Adrenal gland (tissue), 12 donors: Measurements from ENCODE around the gene NOL6. TPM values are rescaled to one million over a fixed set of nuclear protein-coding genes. Genes with fewer than 3 reads are reported as not detected.

ENCODE experiments used
- DNase-seq, 7 donors: peaks; one replicate each; pipeline ENCODE4 v3.0.0-alpha.2; 2019 to 2020
- H3K27ac ChIP-seq, 5 donors: fragments of 200-600 bp; sonication (generic) in 4 of 5; 1 replicate in 3 of 5; 2 replicates in 2 of 5; pipeline versions ENCODE4 v1.5.1 to v1.8.0; 2016 to 2020; ENCODE audit warnings: mild to moderate bottlenecking in 1 of 5
- H3K27me3 ChIP-seq: fragments of 200-600 bp; 2 replicates; pipeline ENCODE4 v1.8.0; 2021
- H3K36me3 ChIP-seq, 2 donors: fragments of 200-600 bp; replicated peaks in 1 of 2; 1 replicate in 1 of 2; 2 replicates in 1 of 2; pipeline versions ENCODE4 v1.5.1 to v1.8.0; 2018 to 2022
- H3K4me1 ChIP-seq, 2 donors: fragments of 200-600 bp; replicated peaks in 1 of 2; 1 replicate in 1 of 2; 2 replicates in 1 of 2; pipeline versions ENCODE4 v1.5.1 to v1.8.0; 2018 to 2021
- H3K4me3 ChIP-seq, 4 donors: fragments of 200-600 bp; sonication (generic) in 3 of 4; one replicate each; pipeline ENCODE4 v1.5.1; 2016 to 2018
- H3K9me3 ChIP-seq, 3 donors: fragments of 200-600 bp; sonication (generic) in 1 of 3; replicated peaks in 1 of 3; 1 replicate in 2 of 3; 2 replicates in 1 of 3; pipeline versions ENCODE4 v1.5.1 to v1.8.0; 2016 to 2021
- POLR2A ChIP-seq, 2 donors: fragments of 450-650 bp; IDR thresholded peaks; one replicate each; pipeline ENCODE4 v1.6.1; 2017; ENCODE audit warnings: antibody characterized with exemption in 2 of 2, mild to moderate bottlenecking in 2 of 2, moderate library complexity in 1 of 2
- WGBS, 4 donors: extraction: QIAGEN DNeasy Blood & Tissue Kit in 2 of 4; methylation state at CpG; one replicate each; pipeline versions ENCODE4 v1.1.5 to v1.1.7; 2013 to 2017; 5-methylcytosine and 5-hydroxymethylcytosine counted together
- intact Hi-C, 2 donors: fragments of 100-400 bp; cut with DNase I; formaldehyde crosslinking; loops; one replicate each; pipeline versions ENCODE4 v1.14.1 to v1.15.0; 2022 to 2023
- polyA plus RNA-seq, 3 donors: library from polyadenylated mRNA; stranded (reverse); fragments of 200-250 nt in 2 of 3; fragments of 350-450 nt in 1 of 3; fragmentation: Illumina TruSeq in 1 of 3; extraction: RNeasy Lipid Tissue Mini Kit (QIAGEN cat#74804) in 1 of 3; gene quantifications; one replicate each; pipeline ENCODE4 v1.2.3, GENCODE V29; 2013 to 2014
- total RNA-seq, 9 donors: library from RNA; depleted of rRNA in 4 of 9; stranded (reverse); fragments of >200 nt in 4 of 9; fragments of 120-200 nt in 1 of 9; fragmentation: NEBNext Ultra II Directional in 1 of 9; extraction: Animal tissue kit (Norgen Biotek cat#: 25700) in 1 of 9; gene quantifications; one replicate each; pipeline versions ENCODE4 v1.1.0 to v1.2.4, GENCODE V29; 2013 to 2023
- TF ChIP-seq, protein P1 (sequence below), 6 experiments: fragments of 450-650 bp in 4 of 6; fragments of 200-600 bp in 2 of 6; sonication (generic) in 1 of 6; IDR thresholded peaks; 1 replicate in 5 of 6; 2 replicates in 1 of 6; pipeline versions ENCODE4 v1.5.1 to v1.8.0; 2016 to 2021; ENCODE audit warnings: antibody characterized with exemption in 6 of 6, mild to moderate bottlenecking in 2 of 6, moderate library complexity in 1 of 6
- donor health status: healthy with polysubstance abuse.
- donor health status: Bipolar disorder and iron deficiency.
- donor health status: DM: yes; HTN: yes; CAD: no.
- donor health status: DM: no; HTN: no; CAD: no.
- donor health status: DM: no; HTN: no; CAD: no.
- donor health status: DM: yes; HTN: yes; CAD: no.

NOL6 gene
- total and polyA plus RNA-seq, 12 donors: 17.0 to 45.7 (median 28.9) TPM

DNA sequence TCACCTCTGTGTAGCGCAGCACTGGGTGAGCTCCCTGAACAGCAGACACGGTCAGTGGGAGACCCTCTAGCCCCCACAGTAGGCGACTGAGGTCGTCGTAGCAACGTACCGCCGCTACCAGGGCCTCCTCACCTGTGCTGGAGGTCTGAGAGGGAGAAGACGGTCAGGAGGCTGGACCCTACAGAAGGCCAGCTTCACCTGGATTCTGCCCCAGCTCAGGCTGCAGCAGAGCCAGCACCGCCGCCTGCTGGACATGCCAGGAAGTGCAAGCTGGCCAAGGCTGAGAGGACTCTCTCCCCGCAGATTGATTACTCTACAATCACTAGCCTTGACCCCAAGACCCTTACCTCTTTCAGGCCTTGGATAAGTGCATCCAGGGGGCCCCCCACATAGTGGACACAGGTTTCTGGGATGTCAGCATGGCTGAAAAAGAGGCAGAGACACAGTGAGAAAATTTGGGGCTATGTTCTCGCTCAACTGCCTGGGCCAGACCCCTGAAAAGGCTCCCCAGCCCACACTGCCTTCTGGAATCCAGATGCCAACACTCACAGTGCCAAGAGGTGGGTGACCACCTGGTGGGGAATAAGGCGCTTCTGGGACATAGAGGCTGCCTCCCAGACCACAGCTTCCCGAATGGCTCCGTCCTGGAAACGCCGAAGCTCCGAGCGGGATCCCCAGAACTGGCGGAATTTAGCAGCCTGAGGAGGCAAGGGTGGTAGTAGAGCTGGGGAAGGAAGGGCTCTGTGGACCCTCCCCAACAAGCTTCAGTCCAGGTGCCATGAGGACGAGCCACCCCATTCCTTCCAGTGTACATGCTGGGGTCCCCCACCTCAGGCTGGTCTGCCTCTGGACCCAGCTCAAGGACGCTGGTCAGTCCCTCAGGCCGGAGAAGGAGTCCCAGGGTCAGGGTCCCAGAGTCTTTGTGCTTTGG is 6.9 kb downstream of the NOL6 start:
- Histone ChIP-seq H3K27me3 (no peaks in the 10 kb centered on the region), H3K4me1 (no peaks in the 10 kb centered on the region), H3K4me3 (no peak overlapping the region), H3K27ac (no peak overlapping the region), H3K9me3 (no peaks in the 10 kb centered on the region), H3K36me3 (peaks cover 0 to 100% of the 10 kb centered on the region in 2 donors)
- TF ChIP-seq POLR2A (IDR thresholded peaks at IDR 0.05): no peak
- TF ChIP-seq, protein P1, sequence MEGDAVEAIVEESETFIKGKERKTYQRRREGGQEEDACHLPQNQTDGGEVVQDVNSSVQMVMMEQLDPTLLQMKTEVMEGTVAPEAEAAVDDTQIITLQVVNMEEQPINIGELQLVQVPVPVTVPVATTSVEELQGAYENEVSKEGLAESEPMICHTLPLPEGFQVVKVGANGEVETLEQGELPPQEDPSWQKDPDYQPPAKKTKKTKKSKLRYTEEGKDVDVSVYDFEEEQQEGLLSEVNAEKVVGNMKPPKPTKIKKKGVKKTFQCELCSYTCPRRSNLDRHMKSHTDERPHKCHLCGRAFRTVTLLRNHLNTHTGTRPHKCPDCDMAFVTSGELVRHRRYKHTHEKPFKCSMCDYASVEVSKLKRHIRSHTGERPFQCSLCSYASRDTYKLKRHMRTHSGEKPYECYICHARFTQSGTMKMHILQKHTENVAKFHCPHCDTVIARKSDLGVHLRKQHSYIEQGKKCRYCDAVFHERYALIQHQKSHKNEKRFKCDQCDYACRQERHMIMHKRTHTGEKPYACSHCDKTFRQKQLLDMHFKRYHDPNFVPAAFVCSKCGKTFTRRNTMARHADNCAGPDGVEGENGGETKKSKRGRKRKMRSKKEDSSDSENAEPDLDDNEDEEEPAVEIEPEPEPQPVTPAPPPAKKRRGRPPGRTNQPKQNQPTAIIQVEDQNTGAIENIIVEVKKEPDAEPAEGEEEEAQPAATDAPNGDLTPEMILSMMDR (IDR thresholded peaks at IDR 0.05): peak; percentile 85 to 89 (median 88)
- intact Hi-C loops: loop anchor here (5.0 to 10.0 kb wide), 3 partner anchors 92 to 185 kb away; no protein-coding TSS in a partner anchor
- peak; percentile 43 to 82 (median 68) for DNase-seq
- 44 to 86% (median 75%) methylated on average over 5 to 24 of the region's 24 CpGs for WGBS, 4 donors

GRCh38 chr9:33465596-33466564 is 7.8 kb downstream of the NOL6 start:
- Histone ChIP-seq H3K4me1 (no peaks in the 10 kb centered on the region), H3K9me3 (no peaks in the 10 kb centered on the region), H3K4me3 (no peak overlapping the region), H3K27me3 (no peaks in the 10 kb centered on the region), H3K27ac (no peak overlapping the region), H3K36me3 (peaks cover 0 to 100% of the 10 kb centered on the region in 2 donors)
- intact Hi-C loops: loop anchor here (5.0 to 10.0 kb wide), 3 partner anchors 91 to 184 kb away; no protein-coding TSS in a partner anchor
- DNase-seq: no peak
- no peak for TF ChIP-seq POLR2A (IDR thresholded peaks at IDR 0.05)
- TF ChIP-seq, protein P1 (IDR thresholded peaks at IDR 0.05): no peak
- 90 to 94% (median 91%) methylated on average over 11 to 27 of the region's 27 CpGs for WGBS, 4 donors

DNA sequence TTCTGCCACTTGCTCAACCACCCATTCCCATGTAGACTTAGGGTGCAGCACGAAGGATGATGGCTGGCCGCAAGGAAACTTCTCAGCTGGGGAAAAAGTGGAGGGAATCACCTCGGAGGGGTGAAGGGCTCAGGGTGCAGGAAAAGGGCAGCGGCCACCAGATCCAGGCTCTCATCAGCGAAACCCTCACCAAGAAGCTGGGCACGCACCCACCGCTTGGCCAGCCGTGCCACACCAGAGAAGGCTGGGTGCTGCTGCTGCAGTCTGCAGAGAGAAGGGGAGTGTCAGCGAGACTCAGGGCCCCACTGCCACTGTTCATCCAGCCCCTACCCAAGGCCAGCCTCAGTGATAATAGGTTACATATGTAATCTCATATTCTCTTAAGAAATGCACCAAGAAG is 8.6 kb downstream of the NOL6 start:
- H3K27me3 ChIP-seq: no peaks in the 10 kb centered on the region
- TF ChIP-seq, protein P1 (IDR thresholded peaks at IDR 0.05): no peak
- TF ChIP-seq POLR2A (IDR thresholded peaks at IDR 0.05): no peak
- no peaks in the 10 kb centered on the region for H3K4me1 ChIP-seq
- 94 to 97% (median 96%) methylated on average over 8 to 9 of the region's 9 CpGs for WGBS, 4 donors
- no peak for DNase-seq
- H3K36me3 ChIP-seq: peaks cover 0 to 93% of the 10 kb centered on the region in 2 donors
- H3K9me3 ChIP-seq: no peaks in the 10 kb centered on the region
- H3K4me3 ChIP-seq: no peak overlapping the region
- H3K27ac ChIP-seq: no peak overlapping the region
- intact Hi-C loops: loop anchor here (5.0 to 10.0 kb wide), 3 partner anchors 90 to 183 kb away; no protein-coding TSS in a partner anchor
